ENCODE measurements around the gene GPC5. TPM values are rescaled to one million over a fixed set of nuclear protein-coding genes. Genes with fewer than 3 reads are reported as not detected.

Gene GPC5
- total and polyA plus RNA-seq, 9 of the 15 experiments (the other 6 are each of a cell fraction or from before 2014, with no cell fraction given), result 0.18 to 0.27 TPM; not detected in 7

GRCh38 chr13:91652404-91653301, 254.2 kb downstream of the GPC5 start (continued):
- TF ChIP-seq PRDM10 (IDR thresholded peaks at IDR 0.05; ENCODE audit: partially characterized antibody), result no peak
- peak; percentile 18; the same call in 1 of the 2 replicates for TF ChIP-seq ZNF655 (CRISPR knock-in tag; IDR thresholded peaks at IDR 0.05)
- no peak for TF ChIP-seq MTF1 (CRISPR knock-in tag; IDR thresholded peaks at IDR 0.05; ENCODE audit: borderline replicate concordance)
- no peak for TF ChIP-seq MLX (CRISPR knock-in tag; conservative IDR thresholded peaks at IDR 0.05)
- TF ChIP-seq NELFE (IDR thresholded peaks at IDR 0.05; ENCODE audit: insufficient read depth, insufficient read length), result no peak
- 0 out of 2 replicates have a peak, but pooled peaks have one; percentile 22 for TF ChIP-seq KLF1 (tag; IDR thresholded peaks at IDR 0.05)
- TF ChIP-seq SMARCE1 (IDR thresholded peaks at IDR 0.05), result no peak
